Measurements from ENCODE around the gene CATSPERB.
"Not testable (repeated sequence)": the region's sequence is repeated elsewhere in the genome, so short reads cannot be mapped to it uniquely, and the experiment has no call there.

DNA sequence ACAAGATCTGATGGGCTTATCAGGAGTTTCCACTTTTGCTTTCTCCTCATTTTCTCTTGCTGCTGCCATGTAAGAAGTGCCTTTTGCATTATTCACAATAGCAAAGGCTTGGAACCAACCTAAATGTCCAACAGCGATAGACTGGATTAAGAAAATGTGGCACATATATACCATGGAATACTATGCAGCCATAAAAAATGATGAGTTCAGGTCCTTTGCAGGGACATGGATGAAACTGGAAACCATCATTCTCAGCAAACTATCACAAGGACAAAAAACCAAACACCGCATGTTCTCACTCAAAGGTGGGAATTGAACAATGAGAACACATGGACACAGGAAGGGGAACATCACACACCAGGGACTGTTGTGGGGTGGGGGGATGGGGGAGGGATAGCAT lies 137.9 kb downstream of the CATSPERB start:
- TF ChIP-seq, protein P1, sequence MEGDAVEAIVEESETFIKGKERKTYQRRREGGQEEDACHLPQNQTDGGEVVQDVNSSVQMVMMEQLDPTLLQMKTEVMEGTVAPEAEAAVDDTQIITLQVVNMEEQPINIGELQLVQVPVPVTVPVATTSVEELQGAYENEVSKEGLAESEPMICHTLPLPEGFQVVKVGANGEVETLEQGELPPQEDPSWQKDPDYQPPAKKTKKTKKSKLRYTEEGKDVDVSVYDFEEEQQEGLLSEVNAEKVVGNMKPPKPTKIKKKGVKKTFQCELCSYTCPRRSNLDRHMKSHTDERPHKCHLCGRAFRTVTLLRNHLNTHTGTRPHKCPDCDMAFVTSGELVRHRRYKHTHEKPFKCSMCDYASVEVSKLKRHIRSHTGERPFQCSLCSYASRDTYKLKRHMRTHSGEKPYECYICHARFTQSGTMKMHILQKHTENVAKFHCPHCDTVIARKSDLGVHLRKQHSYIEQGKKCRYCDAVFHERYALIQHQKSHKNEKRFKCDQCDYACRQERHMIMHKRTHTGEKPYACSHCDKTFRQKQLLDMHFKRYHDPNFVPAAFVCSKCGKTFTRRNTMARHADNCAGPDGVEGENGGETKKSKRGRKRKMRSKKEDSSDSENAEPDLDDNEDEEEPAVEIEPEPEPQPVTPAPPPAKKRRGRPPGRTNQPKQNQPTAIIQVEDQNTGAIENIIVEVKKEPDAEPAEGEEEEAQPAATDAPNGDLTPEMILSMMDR (IDR thresholded peaks at IDR 0.05): not testable (repeated sequence)
- not testable (repeated sequence) for TF ChIP-seq POLR2A, POLR2AphosphoS5 (IDR thresholded peaks at IDR 0.05)
